ENCODE measurements around the gene TRPV5.

DNA sequence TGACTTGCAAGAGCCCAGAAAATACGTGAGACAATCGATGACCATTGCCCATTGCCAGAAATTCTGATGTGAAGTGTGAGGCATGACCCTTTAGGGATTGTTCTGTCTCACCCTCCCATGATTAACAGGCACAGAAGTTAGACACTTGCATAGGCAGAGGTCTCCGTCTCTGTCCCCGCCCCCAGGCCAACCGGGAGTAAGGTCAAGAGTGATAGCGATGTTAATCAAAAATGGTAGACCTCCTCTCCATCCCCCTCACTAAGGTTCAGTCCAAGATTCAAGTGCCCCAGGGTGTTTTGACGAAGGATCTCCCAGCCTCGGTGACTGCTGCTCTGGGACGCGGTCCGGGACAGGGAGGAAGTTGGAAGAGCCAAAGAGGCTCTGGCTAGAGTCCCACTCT lies 25.3 kb downstream of the TRPV5 start:
- TF ChIP-seq, protein P1, sequence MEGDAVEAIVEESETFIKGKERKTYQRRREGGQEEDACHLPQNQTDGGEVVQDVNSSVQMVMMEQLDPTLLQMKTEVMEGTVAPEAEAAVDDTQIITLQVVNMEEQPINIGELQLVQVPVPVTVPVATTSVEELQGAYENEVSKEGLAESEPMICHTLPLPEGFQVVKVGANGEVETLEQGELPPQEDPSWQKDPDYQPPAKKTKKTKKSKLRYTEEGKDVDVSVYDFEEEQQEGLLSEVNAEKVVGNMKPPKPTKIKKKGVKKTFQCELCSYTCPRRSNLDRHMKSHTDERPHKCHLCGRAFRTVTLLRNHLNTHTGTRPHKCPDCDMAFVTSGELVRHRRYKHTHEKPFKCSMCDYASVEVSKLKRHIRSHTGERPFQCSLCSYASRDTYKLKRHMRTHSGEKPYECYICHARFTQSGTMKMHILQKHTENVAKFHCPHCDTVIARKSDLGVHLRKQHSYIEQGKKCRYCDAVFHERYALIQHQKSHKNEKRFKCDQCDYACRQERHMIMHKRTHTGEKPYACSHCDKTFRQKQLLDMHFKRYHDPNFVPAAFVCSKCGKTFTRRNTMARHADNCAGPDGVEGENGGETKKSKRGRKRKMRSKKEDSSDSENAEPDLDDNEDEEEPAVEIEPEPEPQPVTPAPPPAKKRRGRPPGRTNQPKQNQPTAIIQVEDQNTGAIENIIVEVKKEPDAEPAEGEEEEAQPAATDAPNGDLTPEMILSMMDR (IDR thresholded peaks at IDR 0.05), result no peak
- TF ChIP-seq EP300 (IDR thresholded peaks at IDR 0.05) (no peak), POLR2A (IDR thresholded peaks at IDR 0.05) (no peak), POLR2AphosphoS5 (IDR thresholded peaks at IDR 0.05) (no peak)
